K562 (cell line): ENCODE measurements around the gene PAIP2. TPM values are rescaled to one million over a fixed set of nuclear protein-coding genes. Genes with fewer than 3 reads are reported as not detected.
A peak's percentile ranks its signal among the peaks of the same experiment; 100 is the strongest.

Source experiments
- C11orf30 ChIP-seq: fragments of 450-650 bp; IDR thresholded peaks from 2 replicates; pipeline ENCODE4 v1.6.1; 2016; ENCODE audit warnings: low read depth, mild to moderate bottlenecking
- CBX5 ChIP-seq: IDR thresholded peaks from 2 replicates; pipeline ENCODE4 v1.6.1; 2014; ENCODE audit warnings: low read depth, borderline replicate concordance
- CBX8 ChIP-seq: fragments of 200-600 bp; sonication (generic); IDR thresholded peaks from 2 replicates; pipeline ENCODE4 v1.6.1; 2012; ENCODE audit warnings: borderline replicate concordance, mixed run types, low read depth, mild to moderate bottlenecking, moderate library complexity, mixed read lengths, low read length, control low read depth, inconsistent platforms; ENCODE audit not compliant: poor library complexity, severe bottlenecking; ENCODE audit errors: extremely low read depth
- CEBPG ChIP-seq, 3 experiments: fragments of 200-800 bp in 1 of 3; sonication (Bioruptor generic) in 1 of 3; sonication (generic) in 1 of 3; formaldehyde crosslinking in 1 of 3; IDR thresholded peaks in 2 of 3; conservative IDR thresholded peaks in 1 of 3; 2 replicates each; pipeline versions ENCODE4 v1.6.1 to v1.8.0; 2016 to 2022; ENCODE audit warnings: missing compliant biosample characterization in 2 of 3, missing genetic modification characterization in 2 of 3, mild to moderate bottlenecking in 1 of 3, missing genetic modification reagents in 1 of 3
- CHD4 ChIP-seq: fragments of 200-600 bp; sonication (generic); IDR thresholded peaks from 3 replicates; pipeline ENCODE4 v1.6.1; 2012; ENCODE audit warnings: low read depth, mild to moderate bottlenecking, mixed read lengths, low read length, inconsistent platforms; ENCODE audit not compliant: insufficient read depth, insufficient replicate concordance, poor library complexity, severe bottlenecking
- CXXC5 ChIP-seq: fragments of 250-450 bp; sonication (Bioruptor Pico); IDR thresholded peaks from 2 replicates; pipeline ENCODE4 v1.8.0; 2022; ENCODE audit warnings: inconsistent platforms, mild to moderate bottlenecking, moderate library complexity
- DIDO1 ChIP-seq: fragments of 450-650 bp; IDR thresholded peaks from 2 replicates; pipeline ENCODE4 v1.6.1; 2016; ENCODE audit warnings: low read depth, missing biosample characterization, missing genetic modification characterization
- GMEB1 ChIP-seq: fragments of 250-450 bp; sonication (Bioruptor Pico); IDR thresholded peaks from 2 replicates; pipeline ENCODE4 v1.4.0; 2020; ENCODE audit warnings: mild to moderate bottlenecking
- HDAC2 ChIP-seq: fragments of 450-650 bp; IDR thresholded peaks from 2 replicates; pipeline ENCODE4 v1.6.1; 2016; ENCODE audit warnings: mild to moderate bottlenecking
- JUN ChIP-seq, 2 experiments: sonication (generic) in 1 of 2; formaldehyde crosslinking in 1 of 2; IDR thresholded peaks; 2 replicates each; pipeline versions ENCODE4 v1.6.1 to v1.8.0; 2012 to 2022; ENCODE audit warnings: borderline replicate concordance in 2 of 2, mild to moderate bottlenecking in 2 of 2, improper control_type of control experiment in 1 of 2, low read depth in 1 of 2, low read length in 1 of 2, missing genetic modification reagents in 1 of 2
- JUNB ChIP-seq: fragments of 450-650 bp; formaldehyde crosslinking; conservative IDR thresholded peaks from 2 replicates; pipeline ENCODE4 v1.4.0; 2020; ENCODE audit warnings: mild to moderate bottlenecking
- MCM5 ChIP-seq: fragments of 450-650 bp; IDR thresholded peaks from 2 replicates; pipeline ENCODE4 v1.6.1; 2016; ENCODE audit warnings: low read depth
- MTA1 ChIP-seq: fragments of 450-650 bp; IDR thresholded peaks from 2 replicates; pipeline ENCODE4 v1.6.1; 2017; ENCODE audit warnings: borderline replicate concordance
- NR2C2 ChIP-seq, 2 experiments: fragments of 200-800 bp in 1 of 2; sonication (Bioruptor generic) in 1 of 2; sonication (generic) in 1 of 2; formaldehyde crosslinking in 1 of 2; IDR thresholded peaks; 2 replicates each; pipeline versions ENCODE4 v1.6.1 to v1.8.0; 2016 to 2022; ENCODE audit warnings: mild to moderate bottlenecking in 1 of 2, missing compliant biosample characterization in 1 of 2, missing genetic modification characterization in 1 of 2, missing genetic modification reagents in 1 of 2
- PURB ChIP-seq: sonication (generic); formaldehyde crosslinking; IDR thresholded peaks from 2 replicates; pipeline ENCODE4 v1.9.0; 2021; ENCODE audit warnings: low read depth, mild to moderate bottlenecking, missing genetic modification reagents
- TBP ChIP-seq: optimal IDR thresholded peaks from 2 replicates; pipeline ENCODE3; 2011; ENCODE audit warnings: low read depth, low read length, improper control_type of control experiment
- ZNF507 ChIP-seq: conservative IDR thresholded peaks from 2 replicates; pipeline ENCODE4 v1.6.1; 2017; ENCODE audit warnings: missing genetic modification characterization, missing compliant biosample characterization
- ZNF644 ChIP-seq: fragments of 200-800 bp; sonication (Bioruptor generic); IDR thresholded peaks from 2 replicates; pipeline ENCODE4 v1.6.1; 2016; ENCODE audit warnings: low read depth, missing genetic modification characterization, missing compliant biosample characterization
- polyA plus RNA-seq, 8 experiments: library from polyadenylated mRNA; depleted of rRNA in 4 of 8; stranded (reverse) in 5 of 8; unstranded in 3 of 8; fragments of >200 nt; fragmentation: Nextera tagmentation in 2 of 8; fragmentation: Illumina TruSeq in 1 of 8; extraction: Ambion mirVana in 2 of 8; extraction: Trizol in 1 of 8; gene quantifications; 2 replicates each; pipeline versions ENCODE4 v1.2.1 to v1.2.3, GENCODE V29; 2011 to 2014; ENCODE audit warnings: inconsistent platforms in 1 of 8, missing spikeins in 1 of 8
- total RNA-seq, 7 experiments: library from RNA; depleted of rRNA in 6 of 7; stranded (reverse); fragments of >200 nt in 6 of 7; fragmentation: Illumina TruSeq in 2 of 7; extraction: Trizol in 2 of 7; gene quantifications; 2 replicates each; pipeline versions ENCODE4 v1.2.1 to v1.2.3, GENCODE V29; 2011 to 2021; ENCODE audit warnings: low replicate concordance in 1 of 7
- TF ChIP-seq, protein P1 (sequence below): fragments of 200-800 bp; sonication (Bioruptor generic); IDR thresholded peaks from 2 replicates; pipeline ENCODE4 v1.6.1; 2016; ENCODE audit warnings: missing genetic modification characterization, missing compliant biosample characterization

PAIP2 gene
- total and polyA plus RNA-seq, 9 of the 15 experiments (the other 6 are each of a cell fraction or from before 2014, with no cell fraction given) = 78.3 to 187 (median 128) TPM

DNA sequence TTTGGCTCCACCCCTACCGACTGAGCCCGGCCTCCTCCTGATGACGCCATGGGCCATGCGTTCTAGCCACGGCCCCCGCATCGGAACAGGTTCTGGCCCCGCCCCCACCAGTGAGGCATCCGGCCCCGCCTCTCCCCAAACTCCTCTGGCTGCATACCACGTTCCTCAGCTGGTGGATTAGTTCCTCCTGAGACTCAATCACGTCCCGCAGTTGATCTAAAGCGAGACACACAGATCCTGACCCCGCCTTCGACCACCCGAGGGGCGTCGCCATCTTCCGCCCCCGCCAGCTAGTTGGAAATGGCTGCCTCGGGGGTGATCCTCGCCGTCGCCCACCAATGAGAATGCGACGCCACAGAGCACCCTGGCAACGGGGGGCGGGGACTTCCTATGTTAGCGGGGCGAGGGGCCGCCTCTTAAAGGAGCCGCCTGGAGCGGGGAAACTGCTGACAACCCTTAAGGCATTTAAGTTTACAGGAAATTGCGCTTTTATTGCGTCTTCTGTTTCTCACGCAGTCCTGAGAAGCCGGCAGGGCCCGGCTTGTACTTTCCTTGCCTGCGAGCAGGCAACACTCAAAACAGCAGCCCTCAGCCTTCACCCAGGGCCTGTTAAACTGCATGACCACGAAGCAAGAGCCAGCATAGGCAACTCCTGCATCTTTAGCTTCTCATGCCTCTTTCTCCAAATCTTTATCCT, 62.3 kb downstream of the PAIP2 start, which contains the start of gene SPATA24 (continued):
- TF ChIP-seq CEBPG (CRISPR knock-in tag; IDR thresholded peaks at IDR 0.05) (peak; percentile 71), CEBPG (tag; conservative IDR thresholded peaks at IDR 0.05 in 1 of 2, IDR thresholded peaks at IDR 0.05 in 1 of 2) (peak in 1 of 2 experiments; percentile 79; a peak in 2 of 4 replicates), MCM5 (no peak), C11orf30 (peak; percentile 63), HDAC2 (peak; percentile 94), NR2C2 (CRISPR knock-in tag; IDR thresholded peaks at IDR 0.05) (no peak), NR2C2 (tag; IDR thresholded peaks at IDR 0.05) (peak; percentile 65), ZNF507 (no peak), DIDO1 (tag) (no peak), GMEB1 (CRISPR knock-in tag) (no peak), TBP (peak; percentile 66), MTA1 (peak; percentile 83), CHD4 (no peak), CBX5 (no peak), CXXC5 (CRISPR knock-in tag) (peak; percentile 95), JUN (IDR thresholded peaks at IDR 0.05; ENCODE audit: borderline replicate concordance, low read depth, low read length) (peak; percentile 7; the same call in 1 of the 2 replicates), JUN (CRISPR knock-in tag; IDR thresholded peaks at IDR 0.05; ENCODE audit: borderline replicate concordance) (no peak), JUNB (no peak), CBX8 (no peak), PURB (CRISPR knock-in tag) (no peak), ZNF644 (tag) (no peak)
- TF ChIP-seq, protein P1, sequence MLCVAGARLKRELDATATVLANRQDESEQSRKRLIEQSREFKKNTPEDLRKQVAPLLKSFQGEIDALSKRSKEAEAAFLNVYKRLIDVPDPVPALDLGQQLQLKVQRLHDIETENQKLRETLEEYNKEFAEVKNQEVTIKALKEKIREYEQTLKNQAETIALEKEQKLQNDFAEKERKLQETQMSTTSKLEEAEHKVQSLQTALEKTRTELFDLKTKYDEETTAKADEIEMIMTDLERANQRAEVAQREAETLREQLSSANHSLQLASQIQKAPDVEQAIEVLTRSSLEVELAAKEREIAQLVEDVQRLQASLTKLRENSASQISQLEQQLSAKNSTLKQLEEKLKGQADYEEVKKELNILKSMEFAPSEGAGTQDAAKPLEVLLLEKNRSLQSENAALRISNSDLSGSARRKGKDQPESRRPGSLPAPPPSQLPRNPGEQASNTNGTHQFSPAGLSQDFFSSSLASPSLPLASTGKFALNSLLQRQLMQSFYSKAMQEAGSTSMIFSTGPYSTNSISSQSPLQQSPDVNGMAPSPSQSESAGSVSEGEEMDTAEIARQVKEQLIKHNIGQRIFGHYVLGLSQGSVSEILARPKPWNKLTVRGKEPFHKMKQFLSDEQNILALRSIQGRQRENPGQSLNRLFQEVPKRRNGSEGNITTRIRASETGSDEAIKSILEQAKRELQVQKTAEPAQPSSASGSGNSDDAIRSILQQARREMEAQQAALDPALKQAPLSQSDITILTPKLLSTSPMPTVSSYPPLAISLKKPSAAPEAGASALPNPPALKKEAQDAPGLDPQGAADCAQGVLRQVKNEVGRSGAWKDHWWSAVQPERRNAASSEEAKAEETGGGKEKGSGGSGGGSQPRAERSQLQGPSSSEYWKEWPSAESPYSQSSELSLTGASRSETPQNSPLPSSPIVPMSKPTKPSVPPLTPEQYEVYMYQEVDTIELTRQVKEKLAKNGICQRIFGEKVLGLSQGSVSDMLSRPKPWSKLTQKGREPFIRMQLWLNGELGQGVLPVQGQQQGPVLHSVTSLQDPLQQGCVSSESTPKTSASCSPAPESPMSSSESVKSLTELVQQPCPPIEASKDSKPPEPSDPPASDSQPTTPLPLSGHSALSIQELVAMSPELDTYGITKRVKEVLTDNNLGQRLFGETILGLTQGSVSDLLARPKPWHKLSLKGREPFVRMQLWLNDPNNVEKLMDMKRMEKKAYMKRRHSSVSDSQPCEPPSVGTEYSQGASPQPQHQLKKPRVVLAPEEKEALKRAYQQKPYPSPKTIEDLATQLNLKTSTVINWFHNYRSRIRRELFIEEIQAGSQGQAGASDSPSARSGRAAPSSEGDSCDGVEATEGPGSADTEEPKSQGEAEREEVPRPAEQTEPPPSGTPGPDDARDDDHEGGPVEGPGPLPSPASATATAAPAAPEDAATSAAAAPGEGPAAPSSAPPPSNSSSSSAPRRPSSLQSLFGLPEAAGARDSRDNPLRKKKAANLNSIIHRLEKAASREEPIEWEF = no peak
